ENCODE measurements around the gene SEZ6. TPM values are rescaled to one million over a fixed set of nuclear protein-coding genes. Genes with fewer than 3 reads are reported as not detected.
A peak's percentile ranks its signal among the peaks of the same experiment; 100 is the strongest.
"Not testable (repeated sequence)": the region's sequence is repeated elsewhere in the genome, so short reads cannot be mapped to it uniquely, and the experiment has no call there.

The SEZ6 gene
- total and polyA plus RNA-seq, 10 of the 15 experiments (the other 5 are each of a cell fraction or from before 2014, with no cell fraction given): 0.05 to 0.87 (median 0.17) TPM; not detected in 4

GRCh38 chr17:28937044-28937729 is 68.6 kb downstream of the SEZ6 start (continued):
- TF ChIP-seq BACH1 (IDR thresholded peaks at IDR 0.05; ENCODE audit: borderline replicate concordance) (no peak), ETV6 (conservative IDR thresholded peaks at IDR 0.05 in 1 of 2, IDR thresholded peaks at IDR 0.05 in 1 of 2; ENCODE audit: borderline replicate concordance in 1 of 2, low read depth in 1 of 2) (no peak), RELB (IDR thresholded peaks at IDR 0.05; ENCODE audit: low read depth) (no peak), TBL1XR1 (IDR thresholded peaks at IDR 0.05; ENCODE audit: low read depth, low read length) (no peak)

DNA sequence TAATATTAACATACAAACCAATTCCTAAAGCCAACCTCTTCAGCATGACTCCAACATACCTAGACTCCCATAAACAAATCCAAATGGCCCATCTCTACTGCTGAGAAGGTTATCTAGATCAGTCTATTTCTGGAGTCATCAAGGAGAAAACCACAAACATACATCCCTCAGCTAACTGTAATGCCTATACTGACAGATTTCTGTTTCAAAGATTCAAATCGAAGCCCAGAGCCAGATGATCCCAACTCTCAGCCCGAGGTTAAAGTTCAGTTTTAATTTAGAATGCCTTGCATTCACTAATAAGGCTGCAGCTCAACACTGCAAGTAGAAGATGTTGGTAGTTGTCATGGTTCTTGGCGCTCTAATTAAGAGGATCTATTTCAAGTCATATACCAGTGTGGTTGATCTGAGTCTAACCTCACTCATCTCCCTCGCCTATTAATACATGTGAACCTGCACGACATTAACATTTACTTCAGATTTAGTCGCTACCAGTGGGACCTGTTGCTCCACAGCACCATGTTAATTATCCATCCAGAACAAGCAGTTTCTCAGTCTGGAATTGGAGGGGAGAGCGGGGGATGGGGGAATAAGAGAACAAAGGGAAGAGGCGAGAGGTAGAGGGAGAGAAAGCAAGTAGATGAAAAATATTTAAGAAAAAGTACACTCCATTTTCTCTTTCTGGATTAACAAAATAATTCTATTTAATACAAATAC is 69.9 kb downstream of the SEZ6 start:
- peaks cover 62% of the 10 kb centered on the region for H3K79me2 ChIP-seq (ENCODE audit: control insufficient read depth, insufficient read depth, low read length)
- ATAC-seq (no peak), DNase-seq (ENCODE audit: low read depth, low spot score) (no peak), FAIRE-seq (no peak)
- in situ Hi-C loops (cut with MboI) (no loop called here), intact Hi-C loops (cut with micrococcal nuclease; ENCODE audit: unreplicated experiment) (no loop called here)
- no peak overlapping the region for H3K4me2 ChIP-seq (ENCODE audit: control insufficient read depth, insufficient read depth)
- no peak overlapping the region for H3K27ac ChIP-seq (ENCODE audit: control insufficient read depth, insufficient read depth)
- H3K9me3 ChIP-seq (replicated peaks; ENCODE audit: control insufficient read depth, insufficient read depth, low read length): no peaks in the 10 kb centered on the region
- H3K9ac ChIP-seq (ENCODE audit: control insufficient read depth, insufficient read depth, low read length): no peak overlapping the region
- ChIA-PET CTCF (interaction anchor here (0.6 to 4.5 kb wide), 4 partner anchors 17 to 185 kb away, joined by 3 to 19 read pairs (median 10); no protein-coding TSS in a partner anchor), RAD21 (ENCODE audit: unreplicated experiment) (no interaction called here), POLR2A (interaction anchor here (0.6 to 6.1 kb wide), 3 partner anchors 10 to 112 kb away, joined by 3 to 17 read pairs (median 6); no protein-coding TSS in a partner anchor), SMC1A (ENCODE audit: uncharacterized antibody, unreplicated experiment) (interaction anchor here (5.1 kb wide), 1 partner anchor 8 kb away, joined by 34 read pairs; no protein-coding TSS in a partner anchor)
- TF ChIP-seq, protein P1, sequence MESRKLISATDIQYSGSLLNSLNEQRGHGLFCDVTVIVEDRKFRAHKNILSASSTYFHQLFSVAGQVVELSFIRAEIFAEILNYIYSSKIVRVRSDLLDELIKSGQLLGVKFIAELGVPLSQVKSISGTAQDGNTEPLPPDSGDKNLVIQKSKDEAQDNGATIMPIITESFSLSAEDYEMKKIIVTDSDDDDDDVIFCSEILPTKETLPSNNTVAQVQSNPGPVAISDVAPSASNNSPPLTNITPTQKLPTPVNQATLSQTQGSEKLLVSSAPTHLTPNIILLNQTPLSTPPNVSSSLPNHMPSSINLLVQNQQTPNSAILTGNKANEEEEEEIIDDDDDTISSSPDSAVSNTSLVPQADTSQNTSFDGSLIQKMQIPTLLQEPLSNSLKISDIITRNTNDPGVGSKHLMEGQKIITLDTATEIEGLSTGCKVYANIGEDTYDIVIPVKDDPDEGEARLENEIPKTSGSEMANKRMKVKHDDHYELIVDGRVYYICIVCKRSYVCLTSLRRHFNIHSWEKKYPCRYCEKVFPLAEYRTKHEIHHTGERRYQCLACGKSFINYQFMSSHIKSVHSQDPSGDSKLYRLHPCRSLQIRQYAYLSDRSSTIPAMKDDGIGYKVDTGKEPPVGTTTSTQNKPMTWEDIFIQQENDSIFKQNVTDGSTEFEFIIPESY (IDR thresholded peaks at IDR 0.05): 0 out of 2 replicates have a peak, but pooled peaks have one; percentile 32
- TF ChIP-seq HDGF (IDR thresholded peaks at IDR 0.05): no peak
- BruUV-seq (replicated peaks): no TSS peak
- peaks cover 0 to 13% of the 10 kb centered on the region in 2 experiments; a peak in 3 of 4 replicates for H3K36me3 ChIP-seq (ENCODE audit: control insufficient read depth in 2 of 2, insufficient read depth in 2 of 2, low read length in 1 of 2)
- no peak overlapping the region for H2AFZ ChIP-seq (ENCODE audit: control insufficient read depth, low read depth, low read length)
- peaks cover 11% of the 10 kb centered on the region; the same call in 1 of the 2 replicates for H3K4me1 ChIP-seq (ENCODE audit: control insufficient read depth, insufficient read depth, low read length)
- WGBS (ENCODE audit: insufficient coverage, insufficient replicate concordance, low lambda C conversion rate, missing lambda C conversion rate): 93% methylated on average over 8 of the region's 8 CpGs
- H3K27me3 ChIP-seq (replicated peaks in 1 of 2; ENCODE audit: control insufficient read depth in 2 of 2, insufficient read depth in 2 of 2, low read length in 1 of 2): no peaks in the 10 kb centered on the region
- H4K20me1 ChIP-seq (ENCODE audit: control insufficient read depth, insufficient read depth): peaks cover 4% of the 10 kb centered on the region
- H3K4me3 ChIP-seq: no peak overlapping the region

DNA sequence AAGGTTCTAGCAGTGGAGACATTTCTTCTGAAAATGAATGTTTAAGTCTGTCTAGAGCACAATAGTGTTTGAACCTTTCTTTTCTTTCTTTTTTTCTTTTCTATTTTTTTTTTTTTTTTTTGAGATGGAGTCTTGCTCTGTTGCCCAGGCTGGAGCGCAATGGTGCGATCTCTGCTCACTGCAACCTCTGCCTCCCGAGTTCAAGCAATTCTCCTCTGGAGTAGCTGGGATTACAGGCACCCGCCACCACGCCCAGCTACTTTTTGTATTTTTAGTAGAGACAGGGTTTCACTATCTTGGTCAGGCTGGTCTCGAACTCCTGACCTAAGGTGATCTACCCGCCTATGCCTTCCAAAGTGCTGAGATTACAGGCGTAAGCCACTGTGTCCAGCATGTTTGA is 71.3 kb downstream of the SEZ6 start:
- H3K27ac ChIP-seq (ENCODE audit: control insufficient read depth, insufficient read depth); H3K9ac ChIP-seq (ENCODE audit: control insufficient read depth, insufficient read depth, low read length); H4K20me1 ChIP-seq (ENCODE audit: control insufficient read depth, insufficient read depth); H3K4me3 ChIP-seq; intact Hi-C loops (cut with micrococcal nuclease; ENCODE audit: unreplicated experiment); ATAC-seq; H3K4me2 ChIP-seq (ENCODE audit: control insufficient read depth, insufficient read depth); FAIRE-seq; DNase-seq (ENCODE audit: low read depth, low spot score); BruUV-seq (replicated peaks); H3K9me3 ChIP-seq (replicated peaks; ENCODE audit: control insufficient read depth, insufficient read depth, low read length); H3K27me3 ChIP-seq (replicated peaks in 1 of 2; ENCODE audit: control insufficient read depth in 2 of 2, insufficient read depth in 2 of 2, low read length in 1 of 2); in situ Hi-C loops (cut with MboI); H2AFZ ChIP-seq (ENCODE audit: control insufficient read depth, low read depth, low read length): not testable (repeated sequence)
- SMC1A ChIA-PET (ENCODE audit: uncharacterized antibody, unreplicated experiment): interaction anchor here (1.2 kb wide), 1 partner anchor 11 kb away, joined by 5 read pairs; no protein-coding TSS in a partner anchor
- POLR2A ChIA-PET: interaction anchor here (1.1 to 6.1 kb wide), 2 partner anchors 11 to 205 kb away, joined by 5 to 17 read pairs; no protein-coding TSS in a partner anchor
- RAD21 ChIA-PET (ENCODE audit: unreplicated experiment): interaction anchor here (1.2 kb wide), 1 partner anchor 18 kb away, joined by 3 read pairs; no protein-coding TSS in a partner anchor
- Histone ChIP-seq H3K36me3 (ENCODE audit: control insufficient read depth in 2 of 2, insufficient read depth in 2 of 2, low read length in 1 of 2) (peaks cover 0 to 20% of the 10 kb centered on the region in 2 experiments; a peak in 3 of 4 replicates), H3K4me1 (ENCODE audit: control insufficient read depth, insufficient read depth, low read length) (peaks cover 11% of the 10 kb centered on the region; the same call in 1 of the 2 replicates), H3K79me2 (ENCODE audit: control insufficient read depth, insufficient read depth, low read length) (peaks cover 60% of the 10 kb centered on the region)
- 98% methylated on average over 8 of the region's 8 CpGs for WGBS (ENCODE audit: insufficient coverage, insufficient replicate concordance, low lambda C conversion rate, missing lambda C conversion rate)
- CTCF ChIA-PET: interaction anchor here (0.6 to 4.0 kb wide), 7 partner anchors 9 to 184 kb away, joined by 3 to 19 read pairs (median 3); no protein-coding TSS in a partner anchor

All from GM12878 (cell line).